Measurements from ENCODE around the gene PRKACB.

DNA sequence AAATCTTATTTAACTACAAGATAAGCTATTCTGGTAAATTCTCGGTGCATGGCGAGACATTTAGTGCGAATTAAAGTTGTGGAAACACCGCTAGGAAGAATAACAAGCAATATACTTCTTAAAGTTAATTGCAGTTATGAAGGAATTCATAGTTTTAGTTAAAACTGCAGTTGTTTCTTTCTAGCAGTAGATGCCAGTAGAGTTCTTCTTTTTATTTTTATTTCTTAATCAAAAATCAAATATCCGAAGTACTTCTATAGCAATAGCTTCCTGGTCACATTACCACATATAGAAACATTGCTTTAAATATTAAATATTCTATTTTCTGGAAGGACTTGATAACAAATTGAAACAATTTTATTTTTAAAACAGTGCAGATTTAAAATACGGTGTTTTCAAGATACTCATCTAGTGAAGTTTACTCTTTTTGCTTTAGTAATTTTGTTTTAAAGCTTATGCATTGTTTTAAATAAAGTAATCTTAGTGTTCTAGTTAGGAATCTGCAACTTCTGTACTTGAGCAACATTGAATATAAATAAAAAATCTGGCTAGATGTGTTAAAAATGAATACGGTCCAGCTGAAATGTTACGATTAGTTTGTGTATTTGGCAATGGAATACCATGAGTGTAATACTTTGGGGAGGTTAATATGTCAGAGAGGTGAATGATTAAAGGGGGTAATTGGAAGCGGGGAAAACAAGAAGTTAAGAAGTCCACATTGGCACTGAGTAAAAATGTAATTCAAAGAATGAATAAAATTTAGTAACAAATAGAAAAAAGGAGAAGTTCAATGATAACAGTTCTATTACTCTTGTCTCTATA lies 2.7 kb upstream of the PRKACB start:
- TF ChIP-seq, protein P1, sequence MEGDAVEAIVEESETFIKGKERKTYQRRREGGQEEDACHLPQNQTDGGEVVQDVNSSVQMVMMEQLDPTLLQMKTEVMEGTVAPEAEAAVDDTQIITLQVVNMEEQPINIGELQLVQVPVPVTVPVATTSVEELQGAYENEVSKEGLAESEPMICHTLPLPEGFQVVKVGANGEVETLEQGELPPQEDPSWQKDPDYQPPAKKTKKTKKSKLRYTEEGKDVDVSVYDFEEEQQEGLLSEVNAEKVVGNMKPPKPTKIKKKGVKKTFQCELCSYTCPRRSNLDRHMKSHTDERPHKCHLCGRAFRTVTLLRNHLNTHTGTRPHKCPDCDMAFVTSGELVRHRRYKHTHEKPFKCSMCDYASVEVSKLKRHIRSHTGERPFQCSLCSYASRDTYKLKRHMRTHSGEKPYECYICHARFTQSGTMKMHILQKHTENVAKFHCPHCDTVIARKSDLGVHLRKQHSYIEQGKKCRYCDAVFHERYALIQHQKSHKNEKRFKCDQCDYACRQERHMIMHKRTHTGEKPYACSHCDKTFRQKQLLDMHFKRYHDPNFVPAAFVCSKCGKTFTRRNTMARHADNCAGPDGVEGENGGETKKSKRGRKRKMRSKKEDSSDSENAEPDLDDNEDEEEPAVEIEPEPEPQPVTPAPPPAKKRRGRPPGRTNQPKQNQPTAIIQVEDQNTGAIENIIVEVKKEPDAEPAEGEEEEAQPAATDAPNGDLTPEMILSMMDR (IDR thresholded peaks at IDR 0.05), result peak in 1 of 3 experiments; percentile 47
- TF ChIP-seq POLR2AphosphoS5 (IDR thresholded peaks at IDR 0.05; ENCODE audit: insufficient read depth in 1 of 2, low read depth in 1 of 2), result no peak
